Raji (cell line): ENCODE results near the gene E4F1.
A peak's percentile ranks its signal among the peaks of the same experiment; 100 is the strongest.

ENCODE experiments used
- POLR2A ChIP-seq: IDR thresholded peaks from 2 replicates; pipeline ENCODE4 v1.6.1; 2011; ENCODE audit warnings: low read depth, low read length, control low read depth; ENCODE audit not compliant: insufficient read depth

The E4F1 gene

DNA sequence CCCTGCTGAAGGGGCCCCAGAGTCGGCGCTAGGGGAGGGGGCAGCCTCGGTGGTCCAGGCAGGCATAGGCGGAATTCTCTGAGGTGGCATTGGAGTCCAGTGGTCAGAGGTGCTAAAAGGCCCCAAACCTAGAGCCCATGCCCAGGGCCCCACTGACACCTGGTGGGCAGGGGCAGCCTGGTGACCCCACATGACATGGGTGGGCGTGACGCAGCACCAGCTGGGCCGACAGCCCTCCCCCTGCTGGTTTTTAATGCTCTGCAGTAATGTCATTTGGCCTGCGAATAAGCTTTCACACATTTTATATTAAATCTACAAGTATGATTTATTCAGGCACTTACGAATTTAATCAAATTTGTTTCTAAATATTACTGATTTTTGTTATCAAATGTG is 46.7 kb downstream of the E4F1 start:
- no peak for TF ChIP-seq POLR2A

DNA sequence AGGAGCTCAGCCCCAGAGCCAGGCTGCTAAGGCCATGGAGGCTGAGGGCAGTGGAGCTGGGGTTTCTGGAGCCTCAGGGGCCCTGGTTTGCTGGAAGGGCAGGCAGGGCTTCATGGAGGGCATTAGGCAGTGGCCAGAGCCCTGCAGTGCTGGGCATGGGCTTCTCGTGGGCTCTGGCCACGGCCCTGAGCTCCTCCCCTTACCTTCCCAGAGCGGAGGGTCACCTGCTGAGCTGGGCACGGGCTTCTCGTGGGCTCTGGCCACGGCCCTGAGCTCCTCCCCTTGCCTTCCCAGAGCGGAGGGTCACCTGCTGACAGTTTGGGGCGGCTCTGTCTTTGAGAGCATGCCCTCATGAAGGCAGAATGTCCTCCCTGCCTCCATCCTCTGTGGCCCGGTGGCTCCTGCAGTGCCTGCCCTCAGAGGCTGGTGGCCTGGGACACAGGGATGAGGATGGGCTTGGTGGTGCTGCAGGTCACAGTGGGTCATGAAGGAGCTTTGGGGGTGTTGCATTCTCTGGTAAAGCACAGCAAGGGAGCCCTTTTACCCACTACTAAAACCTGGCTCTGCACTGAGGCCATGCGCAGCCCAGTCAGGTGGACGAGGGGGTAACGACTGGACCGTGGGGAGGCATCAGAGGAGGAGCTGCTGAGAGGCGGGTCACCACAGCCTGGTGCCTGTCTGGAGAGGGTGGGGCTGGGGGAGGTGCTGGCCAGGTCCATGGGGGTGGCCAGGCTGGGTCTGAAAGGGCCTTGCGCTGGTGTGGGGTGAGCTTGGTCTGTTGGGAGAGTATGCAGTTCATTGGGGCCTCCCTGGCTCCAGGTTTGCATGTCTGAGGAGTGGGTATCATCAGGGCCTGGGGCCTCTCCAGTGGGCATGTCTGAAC is 47.4 kb downstream of the E4F1 start:
- TF ChIP-seq POLR2A, result peak; percentile 30; the same call in 1 of the 2 replicates

DNA sequence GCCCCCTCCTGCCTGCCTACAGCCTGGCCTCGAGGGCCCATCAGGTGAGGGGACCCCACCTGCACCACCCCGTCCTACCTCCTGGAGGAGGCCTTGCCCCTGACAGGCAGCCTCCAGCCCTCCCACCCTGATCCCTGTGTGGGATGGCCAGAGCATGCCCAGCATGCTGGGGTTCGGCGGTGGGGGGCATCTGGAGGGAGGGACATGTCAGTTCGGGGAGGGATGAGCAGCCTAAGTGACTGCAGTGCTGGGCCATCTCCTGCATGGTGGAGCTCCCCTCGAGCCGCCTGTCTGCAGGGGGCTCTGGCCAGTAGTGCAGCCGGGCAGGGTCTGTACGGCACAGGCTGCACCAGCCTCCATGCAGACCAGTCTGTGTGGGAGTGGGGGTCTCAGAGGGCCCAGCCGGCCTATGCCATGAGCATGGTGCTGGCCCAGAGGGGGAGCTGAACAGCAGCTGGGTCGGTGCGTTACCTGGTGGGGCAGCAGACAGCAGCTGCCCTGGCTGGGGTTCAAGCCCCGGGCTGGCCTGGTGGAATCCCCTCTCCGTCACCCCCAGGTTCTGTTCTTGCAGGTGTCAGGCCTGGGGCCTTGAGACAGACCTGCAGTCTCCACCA is 48.6 kb downstream of the E4F1 start:
- TF ChIP-seq POLR2A, result no peak

DNA sequence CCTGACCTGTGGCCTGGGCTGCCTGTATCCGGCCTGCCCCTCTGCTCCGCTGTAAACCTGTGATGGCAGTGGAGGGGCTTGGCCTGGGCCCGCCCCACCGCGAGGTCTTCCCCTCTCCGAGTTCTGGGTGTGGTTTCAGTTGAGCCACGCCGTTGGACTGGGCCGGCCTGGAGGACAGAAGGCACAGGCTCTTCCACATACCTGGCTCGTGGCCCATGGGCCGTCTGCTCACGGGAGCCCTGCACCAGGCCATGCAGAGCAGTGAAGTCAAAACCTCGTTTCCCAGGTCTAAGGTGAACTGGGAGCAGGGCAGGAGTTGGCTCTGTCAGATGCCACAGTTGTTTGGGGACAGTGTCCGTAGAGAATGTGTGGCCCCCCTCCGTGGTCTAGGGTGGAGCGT is 50.1 kb downstream of the E4F1 start:
- no peak for TF ChIP-seq POLR2A

DNA sequence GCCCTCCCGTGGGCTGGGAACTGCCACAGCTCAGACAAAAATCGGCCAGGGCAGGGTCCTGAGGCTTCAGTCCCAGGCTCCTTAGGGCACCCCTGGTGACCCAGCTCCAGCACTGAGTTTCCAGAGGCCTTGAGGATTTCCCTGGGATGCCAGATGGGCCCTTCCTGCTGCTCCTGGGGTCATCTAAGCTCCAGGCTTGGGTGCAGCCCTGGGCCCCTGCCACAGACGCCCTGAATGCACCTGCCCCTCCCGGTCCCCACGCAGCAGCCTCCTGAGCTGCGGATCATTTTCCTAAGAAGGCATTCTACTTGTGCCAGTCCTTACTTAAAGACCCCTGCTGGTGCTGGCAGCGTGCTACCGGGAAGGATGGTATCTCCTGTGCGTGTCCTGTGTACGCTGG is 50.5 kb downstream of the E4F1 start:
- no peak for TF ChIP-seq POLR2A

DNA sequence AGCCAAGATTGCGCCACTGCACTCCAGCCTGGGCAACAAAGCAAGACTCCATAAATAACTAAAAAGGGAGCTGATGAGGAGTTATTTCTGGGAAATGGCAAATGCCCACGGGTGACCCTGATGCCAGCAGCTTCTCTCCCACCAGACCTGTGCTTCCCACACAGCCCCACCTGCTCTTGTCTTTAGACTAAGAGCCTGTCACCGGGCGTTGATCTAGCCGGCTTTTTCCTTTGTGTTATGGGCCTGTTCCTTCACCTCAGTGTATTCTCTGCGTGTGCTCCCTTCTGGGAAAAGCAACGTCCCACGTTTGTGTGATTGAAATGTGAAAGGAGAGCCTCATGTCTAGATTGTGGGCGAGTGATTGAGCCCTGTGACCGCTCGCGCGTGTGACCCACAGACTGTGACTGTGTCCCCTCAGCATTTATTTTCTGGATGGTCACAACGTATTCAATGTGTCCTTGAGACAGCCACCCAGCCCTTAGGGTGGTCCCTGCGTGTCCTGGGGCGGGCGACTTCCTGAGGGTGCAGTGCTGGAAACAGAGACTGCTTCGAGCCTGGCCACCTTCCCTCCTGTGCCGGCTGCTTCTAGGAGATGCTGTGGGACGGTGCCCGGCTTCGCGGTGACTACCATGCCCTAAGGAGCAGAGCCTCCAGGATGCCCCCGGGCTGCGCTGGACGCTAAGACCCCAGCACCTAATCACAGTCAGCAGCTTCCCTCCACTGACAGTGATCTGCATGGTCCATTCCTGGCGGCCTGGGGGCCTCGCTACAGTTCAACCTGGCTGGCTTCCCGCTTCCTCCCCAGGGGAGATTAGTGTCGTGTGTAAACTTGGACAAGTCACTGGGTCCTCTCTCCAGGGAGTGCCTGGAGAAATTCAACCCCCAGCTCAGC is 52.3 kb downstream of the E4F1 start:
- 0 out of 2 replicates have a peak, but pooled peaks have one; percentile 23 for TF ChIP-seq POLR2A

DNA sequence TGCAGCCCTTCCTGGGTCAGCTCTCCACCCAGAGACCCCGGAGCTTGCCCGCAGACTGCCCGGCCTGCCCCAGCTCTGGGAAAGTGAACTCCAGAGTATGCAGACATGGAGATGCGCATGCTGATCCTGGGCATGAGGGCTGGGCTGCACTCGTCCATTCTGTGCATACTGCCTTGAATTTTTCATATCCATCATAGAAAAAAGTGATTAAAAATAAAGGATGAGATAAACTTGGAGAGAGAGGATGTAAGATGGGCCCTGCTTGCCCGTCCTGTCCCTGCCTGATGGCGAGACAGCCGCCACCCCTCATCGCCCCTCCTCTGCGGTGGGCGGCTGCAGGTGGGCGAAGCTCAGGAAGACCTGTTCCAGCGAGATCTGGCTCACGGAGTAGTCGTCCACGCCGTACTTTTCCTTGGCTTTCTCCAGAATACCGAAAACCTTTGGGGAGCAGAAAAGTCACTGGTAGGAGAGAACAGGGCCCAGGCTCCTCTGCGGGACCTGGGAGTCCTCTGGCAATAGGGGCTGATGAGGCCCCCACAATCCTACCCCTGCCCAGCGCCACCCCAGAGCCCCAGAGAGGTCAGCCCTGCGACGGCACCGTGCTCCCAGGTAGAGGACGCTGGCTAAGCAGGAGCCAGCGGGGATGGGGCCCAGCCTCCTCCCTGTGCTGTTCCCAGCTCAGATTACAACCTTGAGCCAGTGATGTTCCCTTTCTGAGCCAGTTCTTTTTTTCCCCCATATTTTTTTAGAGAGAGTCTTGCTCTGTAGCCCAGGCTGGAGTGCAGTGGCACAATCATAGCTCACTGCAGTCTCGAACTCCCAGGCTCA is 53.2 kb downstream of the E4F1 start:
- no peak for TF ChIP-seq POLR2A

DNA sequence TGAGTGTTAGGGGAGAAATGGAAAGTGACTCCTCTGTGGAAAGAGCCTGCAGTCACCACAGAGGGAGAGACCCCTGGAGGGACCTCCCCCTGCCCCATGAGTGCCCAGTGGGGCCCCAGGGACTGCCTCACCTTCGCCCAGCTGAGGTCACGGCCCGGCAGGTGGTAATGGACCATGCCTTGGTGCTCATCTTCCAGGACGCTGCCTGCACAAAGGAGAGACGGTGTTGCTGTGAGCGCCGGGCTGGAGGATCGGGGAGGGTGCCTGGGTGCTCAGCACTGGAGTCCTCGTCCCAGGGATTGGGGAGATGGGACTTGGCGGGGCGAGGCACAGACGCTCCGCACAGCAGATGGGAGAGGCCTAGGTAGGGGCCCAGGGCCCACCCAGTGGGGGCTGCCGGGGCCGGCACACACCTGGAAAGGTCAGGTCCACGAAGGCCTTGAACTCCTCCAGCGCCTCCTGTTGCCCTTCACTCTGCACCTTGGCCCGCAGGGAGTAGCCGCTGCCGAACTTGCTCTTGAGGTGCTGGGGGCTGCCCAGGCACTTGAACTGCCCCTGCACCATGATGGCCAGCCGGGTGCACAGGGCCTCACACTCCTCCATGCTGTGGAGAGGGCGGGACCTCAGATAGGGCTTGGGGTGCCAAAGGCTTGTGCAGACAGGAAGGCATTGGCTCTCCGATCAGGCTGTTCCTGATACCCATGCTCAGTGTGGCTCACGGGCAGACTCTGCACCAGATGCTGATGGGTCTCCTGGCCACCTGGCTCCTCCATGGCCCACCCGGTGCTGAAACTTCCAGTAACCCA is 54.3 kb downstream of the E4F1 start:
- TF ChIP-seq POLR2A, result no peak

DNA sequence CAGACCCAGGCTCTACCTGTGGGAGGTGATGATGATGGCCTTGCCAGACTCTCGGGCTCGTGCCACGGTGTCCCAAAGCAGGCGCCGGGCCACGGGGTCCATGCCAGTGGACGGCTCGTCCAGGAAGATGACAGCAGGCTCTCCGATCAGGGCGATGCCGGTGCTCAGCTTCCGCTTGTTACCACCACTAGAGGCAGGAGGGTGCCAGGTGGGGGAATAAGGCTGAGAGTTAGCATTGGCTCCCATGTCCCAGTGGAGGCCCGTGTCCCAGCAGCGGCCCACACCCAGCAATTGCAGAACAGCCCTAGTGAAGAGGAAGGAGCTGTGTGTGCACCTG is 54.8 kb downstream of the E4F1 start:
- TF ChIP-seq POLR2A, result no peak

DNA sequence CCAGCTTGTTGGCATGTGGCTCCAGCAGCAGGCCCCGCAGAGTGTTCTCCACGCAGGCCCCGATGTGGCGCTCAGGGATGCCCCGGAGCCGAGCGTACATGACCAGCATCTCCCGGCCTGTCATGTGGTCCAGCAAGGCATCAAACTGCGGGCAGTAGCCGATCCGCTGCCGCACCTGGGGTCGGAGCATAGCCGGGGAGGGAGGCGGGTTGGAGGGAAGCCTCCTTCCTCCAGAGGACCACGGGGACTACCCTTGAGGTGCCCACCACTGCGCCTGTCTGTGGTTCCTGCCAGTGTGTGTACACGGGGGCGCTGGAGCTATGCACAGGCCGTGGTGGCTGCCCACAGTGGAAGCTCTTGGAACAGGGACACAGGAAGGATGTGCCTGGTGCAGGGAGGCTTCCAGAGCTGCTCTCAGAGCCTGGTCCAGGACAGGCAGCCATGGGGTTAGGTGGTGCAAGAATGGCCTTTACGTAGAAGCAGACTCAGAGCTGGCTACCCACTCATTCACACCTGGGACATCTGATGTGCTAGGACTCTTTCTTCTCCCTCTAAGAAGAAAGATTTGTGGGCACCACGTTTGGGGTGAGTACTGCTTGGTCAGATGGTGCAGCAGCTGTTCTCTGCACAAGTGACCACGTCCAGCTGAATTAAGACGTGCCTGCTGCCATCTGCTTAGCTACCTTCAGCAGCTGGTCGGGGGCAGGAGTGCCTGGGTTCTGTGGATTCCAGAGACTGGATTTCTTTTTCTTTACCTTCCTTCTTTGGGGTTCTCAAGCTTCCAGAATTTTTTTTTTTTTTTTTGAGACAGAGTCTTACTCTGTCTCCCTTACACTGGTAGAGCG is 55.8 kb downstream of the E4F1 start:
- no peak for TF ChIP-seq POLR2A

DNA sequence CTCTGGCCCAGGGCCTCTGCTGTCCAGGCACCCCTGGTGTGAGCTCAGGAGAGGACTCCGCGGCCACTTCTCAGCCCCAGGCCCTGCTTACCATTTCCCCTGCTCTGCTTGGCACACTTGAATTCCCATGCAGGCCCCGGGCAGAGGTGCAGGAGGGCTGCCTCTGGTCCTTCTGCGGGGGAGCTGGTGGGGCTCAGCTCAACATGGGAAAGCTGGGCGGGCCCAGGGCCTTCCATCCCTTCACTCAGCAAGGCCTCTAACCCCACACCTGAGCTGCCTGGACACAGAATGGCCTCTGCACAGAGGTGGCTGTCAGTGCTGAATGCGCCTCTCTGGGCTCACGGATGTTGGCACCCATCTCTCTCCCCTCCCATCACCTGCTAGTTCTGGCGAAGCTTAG is 57.1 kb downstream of the E4F1 start:
- no peak for TF ChIP-seq POLR2A

DNA sequence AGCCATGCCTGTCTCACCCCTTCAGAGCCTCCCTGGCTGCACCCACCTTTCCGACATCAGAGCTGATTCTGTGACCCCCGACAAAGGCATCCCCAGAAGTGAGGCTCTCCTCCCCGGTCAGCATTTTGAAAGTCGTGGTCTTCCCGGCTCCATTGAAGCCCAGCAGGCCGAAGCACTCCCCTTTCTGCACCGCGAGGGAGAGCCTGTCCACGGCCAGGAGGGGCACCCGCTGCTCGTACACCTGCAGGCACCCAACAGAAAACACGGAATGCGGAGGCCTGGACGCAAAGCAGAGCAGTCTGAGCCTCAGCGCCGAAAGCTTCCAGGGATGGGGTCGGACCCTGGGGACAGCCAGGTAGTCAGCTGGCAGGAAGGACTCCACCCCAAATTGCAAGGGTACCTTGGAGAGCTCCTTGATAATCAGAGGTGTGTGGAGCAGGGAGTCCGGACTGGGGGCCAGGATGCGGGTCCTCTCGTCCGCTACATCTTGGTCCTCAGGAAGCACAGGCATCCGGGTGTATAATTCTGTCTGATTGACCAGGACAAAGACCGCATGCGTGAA is 57.7 kb downstream of the E4F1 start:
- TF ChIP-seq POLR2A, result no peak

DNA sequence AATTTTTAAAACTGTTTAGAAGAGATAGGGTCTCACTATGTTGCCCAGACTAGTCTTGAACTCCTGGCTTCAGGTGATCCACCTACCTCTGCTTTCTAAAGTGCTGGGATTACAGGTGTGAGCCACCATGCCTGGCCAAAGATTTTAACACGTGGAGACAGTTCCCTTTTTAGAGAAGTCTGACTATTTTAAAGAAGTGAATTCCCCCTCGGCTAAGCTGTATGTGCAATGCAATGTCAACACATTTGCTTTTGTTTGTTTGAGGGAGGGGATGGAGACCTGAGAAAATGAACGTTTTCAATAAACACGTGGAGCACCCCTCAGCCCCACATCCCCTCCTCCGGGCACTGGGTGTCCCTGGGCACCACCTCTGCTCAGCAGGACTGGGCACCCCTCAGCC is 58.9 kb downstream of the E4F1 start:
- no peak for TF ChIP-seq POLR2A

DNA sequence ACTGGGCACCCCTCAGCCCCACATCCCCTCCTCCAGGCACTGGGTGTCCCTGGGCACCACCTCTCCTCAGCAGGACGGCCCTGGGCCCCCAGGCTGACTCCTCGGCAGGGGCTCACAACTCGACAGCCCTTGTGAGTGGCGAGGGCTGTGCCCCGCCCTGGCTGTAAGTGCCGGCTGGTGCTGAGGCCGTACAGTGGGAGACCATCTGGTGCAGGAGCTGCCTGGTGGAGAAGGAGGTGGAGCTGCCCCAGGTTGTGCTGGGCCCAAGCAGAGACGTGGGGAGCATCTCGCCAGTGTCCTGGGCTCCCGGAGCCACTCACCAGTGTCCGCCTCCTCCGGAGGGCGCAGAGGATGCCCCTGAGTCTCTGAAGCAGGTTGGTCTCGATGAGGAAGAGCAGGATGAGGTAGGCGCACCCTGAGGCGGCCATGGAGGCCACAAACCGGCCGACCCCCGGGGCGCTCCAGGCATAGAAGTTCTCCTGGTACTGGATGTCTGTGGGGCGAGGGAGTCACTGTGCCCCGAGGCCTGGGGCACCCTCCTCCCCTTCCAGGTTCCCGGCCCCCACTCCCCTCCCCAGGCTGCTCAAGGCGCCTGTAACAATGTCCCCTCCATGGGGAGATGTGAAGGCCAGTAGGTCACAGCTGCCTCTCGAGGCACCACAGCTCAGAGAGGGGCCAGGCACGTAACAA is 59.6 kb downstream of the E4F1 start:
- TF ChIP-seq POLR2A, result no peak
